Measurements from ENCODE around the gene PSEN2. TPM values are rescaled to one million over a fixed set of nuclear protein-coding genes. Genes with fewer than 3 reads are reported as not detected.

Gene PSEN2
- total RNA-seq, 3 donors from 2014 or later, result 3.6 to 4.9 (median 4.9) TPM

DNA sequence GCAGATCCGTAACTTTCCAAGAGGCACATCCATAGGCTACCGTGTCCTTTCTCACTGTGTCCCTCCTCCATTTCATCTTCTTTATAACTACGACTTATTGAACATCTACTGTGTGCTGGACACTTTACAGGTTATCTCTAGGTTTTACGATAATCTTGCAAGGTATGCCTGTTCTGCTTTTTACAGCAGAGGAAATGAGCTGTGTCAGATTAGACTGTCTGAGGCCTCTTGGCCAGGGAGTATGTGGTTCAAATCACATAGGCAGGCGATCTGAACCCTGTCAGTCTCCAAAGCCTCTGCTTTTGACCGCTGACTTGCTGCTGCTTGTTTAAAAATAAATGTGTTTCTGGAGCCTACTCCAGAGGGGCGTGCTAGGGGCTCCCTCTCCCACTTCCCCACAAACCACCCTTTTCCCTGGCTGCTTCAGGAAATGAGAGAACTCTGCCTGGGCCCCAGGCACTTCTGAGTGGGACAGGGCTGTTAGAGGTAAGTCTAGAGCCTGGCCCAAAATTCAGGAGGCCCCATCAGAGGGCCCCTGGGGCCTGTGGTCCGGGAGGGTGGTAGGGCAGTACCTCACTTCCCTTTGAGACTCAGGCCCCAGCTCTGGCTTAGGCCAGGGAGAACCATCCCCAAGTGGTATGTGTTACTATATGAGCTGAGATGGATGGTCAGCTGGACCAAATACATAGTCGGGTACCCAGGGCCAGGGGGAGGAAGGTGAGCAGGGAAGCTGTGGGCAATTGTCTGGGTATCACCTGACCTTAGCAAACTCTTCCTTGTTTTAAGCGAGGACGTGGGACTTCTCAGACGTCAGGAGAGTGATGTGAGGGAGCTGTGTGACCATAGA, 4.4 kb downstream of the PSEN2 start:
- no peak for ATAC-seq
- DNase-seq, result no peak
- Mint-ChIP-seq H3K36me3 (ENCODE audit: insufficient read depth) (peaks cover 2% of the 10 kb centered on the region), H3K27me3 (ENCODE audit: low read depth) (peaks cover 7% of the 10 kb centered on the region), H3K9me3 (no peaks in the 10 kb centered on the region), H3K4me3 (no peak overlapping the region), H3K4me1 (ENCODE audit: low read depth) (peaks cover 15% of the 10 kb centered on the region)

DNA sequence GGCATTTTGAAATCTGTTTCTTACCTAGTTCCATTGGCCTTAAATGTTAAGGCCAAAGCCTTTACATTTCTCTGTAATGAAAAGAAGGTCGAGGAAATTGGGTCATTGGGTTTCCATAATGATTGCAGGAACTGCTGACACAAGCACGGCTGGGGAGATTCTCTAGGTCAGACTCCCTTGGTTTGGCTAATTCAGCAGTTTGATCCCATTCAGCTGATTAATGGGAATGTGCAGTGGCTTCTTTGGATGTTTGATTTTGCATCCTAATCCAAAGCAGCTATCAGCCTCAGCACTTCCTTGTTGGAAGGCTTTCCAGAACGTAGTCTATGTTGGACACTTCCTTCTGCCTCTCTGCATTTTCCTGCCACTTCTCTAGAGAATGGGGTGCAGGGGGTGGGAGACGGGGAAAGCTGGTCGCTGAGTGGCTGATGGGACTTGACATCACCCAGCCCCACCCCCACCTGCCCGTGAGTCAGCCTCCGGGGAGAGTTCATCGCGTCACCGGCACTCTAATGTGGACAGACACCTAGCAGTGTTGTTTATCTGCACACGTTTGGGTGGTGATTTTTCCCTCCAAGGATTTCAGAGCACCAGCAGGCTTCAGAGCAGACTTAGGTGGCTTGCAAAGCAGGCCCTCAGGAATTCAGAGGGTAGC, 5.4 kb downstream of the PSEN2 start:
- Mint-ChIP-seq H3K9me3 (no peaks in the 10 kb centered on the region), H3K4me3 (no peak overlapping the region), H3K4me1 (ENCODE audit: low read depth) (peaks cover 11% of the 10 kb centered on the region), H3K27me3 (ENCODE audit: low read depth) (peaks cover 7% of the 10 kb centered on the region), H3K36me3 (ENCODE audit: insufficient read depth) (peaks cover 2% of the 10 kb centered on the region)
- DNase-seq (no peak), ATAC-seq (no peak)

DNA sequence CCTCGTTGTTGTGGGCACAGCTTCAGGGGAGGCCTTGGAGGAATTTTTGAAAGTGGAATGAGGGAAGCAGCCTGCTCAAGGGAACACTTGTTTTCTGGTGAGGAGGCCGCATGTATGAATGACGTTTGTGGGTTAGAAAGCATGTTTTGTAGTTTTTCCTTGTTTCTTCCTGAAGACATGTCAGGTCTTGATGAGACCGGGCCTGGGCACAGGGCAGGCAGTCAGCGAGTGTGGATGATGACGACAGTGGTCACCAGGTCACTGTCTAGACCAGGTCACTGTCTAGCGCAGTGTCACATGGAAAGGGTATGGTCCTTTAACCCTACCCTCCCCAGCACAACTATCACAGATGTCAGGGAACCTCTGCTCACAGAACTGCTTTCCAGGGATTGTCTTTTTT, 7.3 kb downstream of the PSEN2 start:
- Mint-ChIP-seq H3K4me3 (no peak overlapping the region), H3K27me3 (ENCODE audit: low read depth) (no peaks in the 10 kb centered on the region), H3K36me3 (ENCODE audit: insufficient read depth) (peaks cover 4% of the 10 kb centered on the region), H3K4me1 (ENCODE audit: low read depth) (peaks cover 18% of the 10 kb centered on the region), H3K9me3 (no peaks in the 10 kb centered on the region)
- ATAC-seq, result no peak
- no peak for DNase-seq

DNA sequence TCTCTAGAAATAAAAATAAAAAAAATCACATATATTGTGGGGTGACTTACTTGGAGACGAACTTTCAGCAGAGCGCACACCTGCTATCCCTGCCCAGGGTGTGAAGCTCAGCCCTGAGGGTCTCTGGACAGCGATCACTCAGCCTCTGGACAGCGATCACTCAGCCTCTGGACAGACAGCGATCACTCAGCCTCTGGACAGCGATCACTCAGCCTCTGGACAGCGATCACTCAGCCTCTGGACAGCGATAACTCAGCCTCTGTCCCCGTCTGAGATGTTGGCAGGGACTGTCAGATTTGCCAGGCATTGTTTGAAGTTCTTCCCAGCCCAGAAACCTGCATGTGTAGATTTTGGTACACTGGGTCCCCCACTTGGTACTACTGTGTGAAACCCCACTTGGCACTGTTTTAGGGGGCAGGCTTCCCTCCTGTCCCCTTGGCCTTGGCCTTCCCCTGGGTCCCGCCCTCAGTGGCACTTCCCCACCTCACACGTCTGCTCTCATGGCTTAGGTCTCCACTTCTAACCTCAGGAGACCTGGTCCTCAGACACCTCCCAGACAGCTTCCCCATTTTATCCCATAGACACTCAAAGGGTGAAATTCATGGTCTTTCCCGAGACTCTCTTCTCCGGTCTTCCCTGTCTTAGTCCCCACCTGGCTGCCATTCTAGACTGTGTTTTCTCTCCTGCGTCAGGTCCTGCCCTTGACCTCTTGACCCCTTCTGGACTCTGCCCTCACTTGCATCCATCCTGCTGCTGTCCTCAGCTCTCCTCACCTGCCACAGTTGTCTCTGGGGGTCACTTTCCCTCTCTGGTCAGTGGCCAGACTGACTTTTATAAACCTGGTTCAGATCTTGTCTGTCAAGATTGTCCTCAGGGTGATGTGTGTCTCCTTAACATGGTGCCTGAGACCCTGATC, 10.2 kb downstream of the PSEN2 start:
- H3K27me3 Mint-ChIP-seq (ENCODE audit: low read depth), result no peaks in the 10 kb centered on the region
- peaks cover 47% of the 10 kb centered on the region for H3K4me1 Mint-ChIP-seq (ENCODE audit: low read depth)
- H3K4me3 Mint-ChIP-seq, result no peak overlapping the region
- DNase-seq, result no peak
- H3K36me3 Mint-ChIP-seq (ENCODE audit: insufficient read depth), result peaks cover 4% of the 10 kb centered on the region
- ATAC-seq, result no peak
- H3K9me3 Mint-ChIP-seq, result no peaks in the 10 kb centered on the region

DNA sequence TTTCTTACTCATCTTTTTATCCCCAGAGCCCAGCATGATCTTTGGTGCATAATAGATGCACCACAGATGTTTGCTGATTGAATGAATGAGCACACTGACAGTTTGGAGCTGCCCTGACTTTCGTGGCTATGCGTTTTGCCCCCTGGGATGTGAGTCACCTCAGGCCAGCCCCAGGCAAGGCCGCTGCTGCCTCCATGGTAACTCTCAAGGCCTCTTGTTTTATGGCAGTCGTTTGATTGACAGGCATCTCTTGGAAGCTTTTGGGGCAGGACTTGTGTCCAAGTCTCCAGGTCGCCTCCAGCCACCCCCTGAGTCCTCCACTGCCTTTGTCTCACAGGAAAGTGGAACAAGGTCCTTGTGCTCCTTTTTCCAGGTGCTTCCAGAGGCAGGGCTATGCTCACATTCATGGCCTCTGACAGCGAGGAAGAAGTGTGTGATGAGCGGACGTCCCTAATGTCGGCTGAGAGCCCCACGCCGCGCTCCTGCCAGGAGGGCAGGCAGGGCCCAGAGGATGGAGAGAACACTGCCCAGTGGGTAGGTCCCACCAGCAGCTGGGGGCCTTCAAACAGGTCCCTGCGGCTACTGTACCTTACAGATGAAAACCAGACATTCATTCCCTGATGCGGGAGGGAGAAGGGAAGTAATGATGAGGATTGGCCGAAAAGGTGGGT, 11.2 kb downstream of the PSEN2 start:
- no peaks in the 10 kb centered on the region for H3K27me3 Mint-ChIP-seq (ENCODE audit: low read depth)

DNA sequence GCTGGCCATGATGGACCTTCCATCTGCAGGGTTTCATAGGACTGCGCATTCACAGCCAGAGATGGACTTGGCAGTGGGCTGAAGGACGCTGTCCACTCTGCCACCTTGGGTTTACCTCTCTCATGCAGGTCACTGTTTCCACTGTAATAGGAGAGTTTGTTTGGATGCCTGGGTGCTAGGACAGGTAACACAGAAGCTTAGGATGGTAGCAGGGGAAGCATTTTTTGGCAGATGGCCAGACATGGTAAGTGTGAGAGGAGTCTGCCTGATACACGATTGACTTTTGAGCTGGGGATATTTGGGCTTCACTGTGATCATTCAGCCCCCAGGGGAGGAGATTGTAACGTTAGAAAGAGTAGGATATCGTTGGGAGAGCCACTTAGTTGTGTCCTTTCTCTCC, 11.8 kb downstream of the PSEN2 start:
- peak overlapping the region; percentile 71 for H3K4me3 Mint-ChIP-seq
- H3K4me1 Mint-ChIP-seq (ENCODE audit: low read depth), result peaks cover 56% of the 10 kb centered on the region
- H3K36me3 Mint-ChIP-seq (ENCODE audit: insufficient read depth), result peaks cover 2% of the 10 kb centered on the region
- ATAC-seq, result peak in 1 of 2 donors; percentile 30
- DNase-seq, result no peak
- H3K27me3 Mint-ChIP-seq (ENCODE audit: low read depth), result no peaks in the 10 kb centered on the region
- H3K9me3 Mint-ChIP-seq, result no peaks in the 10 kb centered on the region

More for the DNA sequence above, 11.2 kb downstream of the PSEN2 start:
- peaks cover 56% of the 10 kb centered on the region for H3K4me1 Mint-ChIP-seq (ENCODE audit: low read depth)
- H3K4me3 Mint-ChIP-seq, result peak overlapping the region; percentile 71
- H3K36me3 Mint-ChIP-seq (ENCODE audit: insufficient read depth), result peaks cover 4% of the 10 kb centered on the region
- no peak for ATAC-seq
- no peaks in the 10 kb centered on the region for H3K9me3 Mint-ChIP-seq
- DNase-seq, result no peak

DNA sequence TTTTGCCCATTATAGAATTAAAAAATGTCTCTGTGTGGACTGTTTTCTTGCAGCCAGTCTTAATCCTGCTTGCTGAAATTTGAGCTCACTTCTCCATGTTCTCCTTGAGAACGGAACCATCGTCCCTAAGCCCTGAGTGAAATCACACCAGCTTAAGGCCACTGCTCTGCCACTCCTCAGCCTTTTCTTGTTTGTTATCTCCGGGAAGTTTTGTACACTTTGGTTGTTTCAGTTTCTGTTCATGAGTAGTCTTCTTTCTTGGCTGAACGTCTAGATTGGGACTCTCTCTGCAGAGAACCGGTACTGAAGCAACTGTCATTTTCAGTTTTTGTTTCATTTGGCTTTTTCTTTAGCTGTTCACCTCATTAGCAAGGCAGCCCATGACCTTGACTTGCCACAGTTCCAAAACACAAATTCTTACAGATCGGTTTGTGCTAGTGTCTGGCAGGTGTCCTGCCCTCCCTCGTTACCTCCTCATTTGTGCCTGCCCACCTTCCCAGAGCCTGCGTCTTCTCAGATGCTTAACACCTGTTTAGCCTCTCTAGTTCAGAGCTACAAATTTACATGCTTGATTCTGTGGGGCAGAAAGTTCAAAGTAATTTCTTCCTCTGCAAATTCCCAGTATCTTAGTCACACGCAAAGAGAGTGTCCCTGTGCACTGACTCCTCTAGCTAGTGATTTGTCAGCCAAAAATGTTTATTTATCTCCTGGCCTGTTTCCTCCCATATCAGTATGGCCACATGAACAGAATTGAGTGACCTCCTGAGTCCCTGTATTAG, 12.4 kb downstream of the PSEN2 start:
- peak overlapping the region; percentile 71 for H3K4me3 Mint-ChIP-seq
- DNase-seq (no peak), ATAC-seq (peak; percentile 90 to 91)
- H3K9me3 Mint-ChIP-seq, result no peaks in the 10 kb centered on the region
- H3K36me3 Mint-ChIP-seq (ENCODE audit: insufficient read depth), result peaks cover 2% of the 10 kb centered on the region
- peaks cover 56% of the 10 kb centered on the region for H3K4me1 Mint-ChIP-seq (ENCODE audit: low read depth)
- no peaks in the 10 kb centered on the region for H3K27me3 Mint-ChIP-seq (ENCODE audit: low read depth)

DNA sequence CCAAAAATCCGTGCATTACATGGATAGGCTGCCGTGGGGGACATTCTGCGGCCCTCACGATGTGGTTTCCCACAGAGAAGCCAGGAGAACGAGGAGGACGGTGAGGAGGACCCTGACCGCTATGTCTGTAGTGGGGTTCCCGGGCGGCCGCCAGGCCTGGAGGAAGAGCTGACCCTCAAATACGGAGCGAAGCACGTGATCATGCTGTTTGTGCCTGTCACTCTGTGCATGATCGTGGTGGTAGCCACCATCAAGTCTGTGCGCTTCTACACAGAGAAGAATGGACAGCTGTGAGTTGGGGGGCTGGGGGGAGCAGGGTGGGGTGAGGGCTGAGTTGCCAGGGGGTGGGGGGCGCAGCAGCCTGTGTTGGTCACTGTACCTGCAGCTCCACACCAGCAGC, 13.2 kb downstream of the PSEN2 start:
- Mint-ChIP-seq H3K4me1 (ENCODE audit: low read depth) (peaks cover 56% of the 10 kb centered on the region), H3K4me3 (peak overlapping the region; percentile 71), H3K27me3 (ENCODE audit: low read depth) (no peaks in the 10 kb centered on the region), H3K9me3 (no peaks in the 10 kb centered on the region), H3K36me3 (ENCODE audit: insufficient read depth) (peaks cover 6% of the 10 kb centered on the region)
- ATAC-seq, result no peak
- DNase-seq, result no peak

DNA sequence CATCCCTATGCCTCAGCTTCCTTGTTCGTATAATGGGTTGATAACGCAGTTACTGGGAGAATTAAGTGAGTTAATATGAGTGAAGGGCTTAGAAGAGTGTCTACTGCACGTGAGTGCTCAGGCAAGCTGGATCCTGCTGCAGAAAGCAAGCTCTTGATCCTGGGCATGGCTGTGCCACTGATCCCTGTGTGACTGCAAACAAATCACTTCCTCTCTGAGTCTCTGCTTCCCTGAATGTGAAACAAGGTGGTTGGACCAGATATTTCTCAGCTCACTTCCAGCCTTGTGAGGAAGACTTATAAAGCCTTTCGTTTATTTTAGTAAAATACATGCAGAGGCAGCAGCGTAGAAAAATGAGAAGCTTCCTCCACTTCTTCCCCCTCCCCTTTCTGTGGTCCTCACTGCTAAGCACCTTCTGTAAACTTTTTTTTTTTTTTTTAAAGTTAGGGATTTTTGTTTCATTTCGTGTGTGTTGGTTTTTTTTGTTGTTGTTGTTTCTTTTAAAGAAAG, 13.8 kb downstream of the PSEN2 start:
- Mint-ChIP-seq H3K4me1 (ENCODE audit: low read depth) (peaks cover 56% of the 10 kb centered on the region), H3K9me3 (no peaks in the 10 kb centered on the region), H3K36me3 (ENCODE audit: insufficient read depth) (peaks cover 6% of the 10 kb centered on the region), H3K4me3 (no peak overlapping the region), H3K27me3 (ENCODE audit: low read depth) (no peaks in the 10 kb centered on the region)
- DNase-seq (no peak), ATAC-seq (no peak)

DNA sequence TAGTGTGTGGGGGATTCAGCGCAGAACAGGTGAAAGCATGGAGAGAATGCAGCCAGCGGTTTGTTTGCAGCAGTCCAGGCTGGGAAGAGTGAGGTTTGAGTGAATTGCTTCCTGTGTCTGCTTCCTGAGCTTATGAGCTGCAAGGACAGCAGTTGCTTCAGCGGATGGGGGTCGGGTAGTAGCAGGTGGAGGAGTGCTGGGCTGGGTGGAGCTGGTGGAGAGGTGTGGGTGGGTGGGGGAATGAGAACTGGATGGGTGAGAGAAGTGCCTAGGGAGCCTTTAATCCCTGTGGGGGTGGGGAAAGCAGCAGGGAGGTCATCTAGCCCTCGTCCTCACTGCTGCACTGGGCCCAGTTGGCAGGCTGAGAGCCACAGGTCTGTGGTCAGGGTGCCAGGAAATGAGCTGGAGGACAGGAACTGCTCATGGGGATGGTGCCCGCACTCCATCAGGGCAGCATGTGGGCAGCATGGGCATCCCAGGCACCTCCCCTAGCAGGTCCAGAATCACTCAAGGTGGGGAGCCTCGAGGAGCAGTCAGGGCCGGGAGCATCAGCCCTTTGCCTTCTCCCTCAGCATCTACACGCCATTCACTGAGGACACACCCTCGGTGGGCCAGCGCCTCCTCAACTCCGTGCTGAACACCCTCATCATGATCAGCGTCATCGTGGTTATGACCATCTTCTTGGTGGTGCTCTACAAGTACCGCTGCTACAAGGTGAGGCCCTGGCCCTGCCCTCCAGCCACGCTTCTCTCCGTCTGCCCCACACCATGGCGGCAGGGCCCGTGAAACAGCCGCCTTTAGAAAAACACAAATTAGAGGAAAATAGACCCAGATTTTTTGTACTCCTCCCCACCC, 14.8 kb downstream of the PSEN2 start:
- DNase-seq, result no peak
- peaks cover 6% of the 10 kb centered on the region for H3K36me3 Mint-ChIP-seq (ENCODE audit: insufficient read depth)
- no peak for ATAC-seq
- no peaks in the 10 kb centered on the region for H3K9me3 Mint-ChIP-seq
- no peaks in the 10 kb centered on the region for H3K27me3 Mint-ChIP-seq (ENCODE audit: low read depth)
- H3K4me1 Mint-ChIP-seq (ENCODE audit: low read depth), result peaks cover 56% of the 10 kb centered on the region
- H3K4me3 Mint-ChIP-seq, result no peak overlapping the region

DNA sequence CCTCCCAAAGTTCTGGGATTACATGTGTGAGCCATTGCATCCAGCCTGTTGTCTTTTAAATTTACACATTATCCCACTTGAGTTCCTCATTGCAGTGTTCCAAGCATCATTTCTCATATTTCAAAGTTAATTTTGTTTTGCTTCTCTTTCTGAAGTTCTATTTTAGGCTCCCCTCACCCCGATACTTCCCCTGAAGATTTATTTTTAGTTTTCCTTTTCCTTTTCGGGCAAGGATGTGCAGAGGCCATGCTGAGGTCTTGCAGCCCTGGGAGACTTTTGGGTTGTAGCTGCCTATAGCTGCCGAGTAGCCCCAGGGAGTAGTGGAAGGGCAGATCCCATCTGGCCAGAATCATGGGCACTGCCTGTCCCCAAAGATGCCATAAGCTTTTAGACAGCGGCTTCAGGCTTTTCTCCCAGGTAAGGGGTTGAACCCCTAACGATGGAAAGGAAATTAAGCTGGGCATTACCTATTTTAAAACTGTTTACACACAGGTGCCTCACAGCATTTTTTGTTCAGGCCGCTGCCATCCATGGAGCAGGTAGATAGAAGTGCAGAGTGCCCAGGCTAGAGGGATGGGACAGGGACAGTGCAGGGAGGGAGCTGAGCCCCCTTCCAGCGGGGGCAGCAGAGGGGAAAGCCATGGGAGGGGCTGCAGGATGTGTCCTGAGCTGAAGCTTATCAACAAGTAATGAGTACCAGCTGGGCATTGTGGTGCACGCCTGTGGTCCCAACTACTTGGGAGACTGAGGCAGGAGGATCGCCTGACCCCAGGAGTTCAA, 15.9 kb downstream of the PSEN2 start:
- Mint-ChIP-seq H3K4me1 (ENCODE audit: low read depth) (peaks cover 51% of the 10 kb centered on the region), H3K27me3 (ENCODE audit: low read depth) (no peaks in the 10 kb centered on the region), H3K36me3 (ENCODE audit: insufficient read depth) (peaks cover 7% of the 10 kb centered on the region), H3K9me3 (no peaks in the 10 kb centered on the region), H3K4me3 (no peak overlapping the region)
- ATAC-seq (no peak), DNase-seq (no peak)

DNA sequence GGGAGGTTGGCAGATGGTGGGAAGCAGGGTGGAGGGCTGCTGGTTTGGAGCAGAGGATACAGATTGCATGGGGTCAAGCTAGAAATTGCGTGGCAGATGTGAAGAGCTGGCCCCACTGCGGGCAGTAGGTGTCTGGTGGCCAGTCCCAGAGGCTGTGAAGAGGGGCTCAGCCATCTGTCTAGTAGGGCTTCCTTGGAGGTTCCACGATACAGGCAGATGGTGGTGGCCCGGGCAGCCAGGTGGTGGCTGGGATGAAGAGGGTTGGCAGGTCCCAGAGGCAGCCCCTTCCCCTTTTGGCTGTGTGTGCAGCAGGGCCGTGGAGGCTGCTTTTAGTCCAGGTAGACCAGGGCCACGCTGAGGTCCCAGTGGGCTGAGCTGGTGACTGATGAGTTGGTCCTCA, 16.6 kb downstream of the PSEN2 start:
- no peak for DNase-seq
- Mint-ChIP-seq H3K4me3 (no peak overlapping the region), H3K27me3 (ENCODE audit: low read depth) (no peaks in the 10 kb centered on the region), H3K36me3 (ENCODE audit: insufficient read depth) (peaks cover 7% of the 10 kb centered on the region), H3K4me1 (ENCODE audit: low read depth) (peaks cover 44% of the 10 kb centered on the region), H3K9me3 (no peaks in the 10 kb centered on the region)
- ATAC-seq, result no peak

Data from activated T-cell treated with anti-CD3 and anti-CD28 coated beads, Interleukin-2, amount 50 U/mL, for 4 hours (primary cell).